Astrocyte (in vitro differentiated cells and primary cell): ENCODE results near the gene ANO3. TPM values are rescaled to one million over a fixed set of nuclear protein-coding genes. Genes with fewer than 3 reads are reported as not detected.

Source experiments
- DNase-seq: peaks from one replicate; pipeline ENCODE4 v3.0.0-alpha.2; 2010; ENCODE audit warnings: low read depth
- FAIRE-seq: peaks from 2 replicates; lab custom pipeline; 2011; peaks lifted over from hg19 to GRCh38; lab: Jason Lieb, UNC
- H2AFZ ChIP-seq: 2 replicates; pipeline ENCODE4 v1.6.0; 2012; ENCODE audit warnings: low read depth, low read length, inconsistent platforms
- H3K27ac ChIP-seq: 2 replicates; pipeline ENCODE4 v1.5.1; 2011; ENCODE audit warnings: low read depth, low read length, inconsistent platforms
- H3K27me3 ChIP-seq: 2 replicates; pipeline ENCODE4 v1.6.0; 2011; ENCODE audit warnings: low read length, inconsistent platforms; ENCODE audit not compliant: insufficient read depth
- H3K36me3 ChIP-seq: 2 replicates; pipeline ENCODE4 v1.5.1; 2011; ENCODE audit warnings: low read length, inconsistent platforms; ENCODE audit not compliant: insufficient read depth
- H3K4me1 ChIP-seq: 2 replicates; pipeline ENCODE4 v1.5.1; 2011; ENCODE audit warnings: low read length, inconsistent platforms; ENCODE audit not compliant: insufficient read depth
- H3K4me2 ChIP-seq: 2 replicates; pipeline ENCODE4 v1.6.0; 2012; ENCODE audit warnings: low read length, inconsistent platforms
- H3K4me3 ChIP-seq: 2 replicates; pipeline ENCODE4 v1.5.1; 2011; ENCODE audit warnings: low read depth, mild to moderate bottlenecking, low read length, inconsistent platforms; ENCODE audit not compliant: insufficient read depth
- H3K79me2 ChIP-seq: 2 replicates; pipeline ENCODE4 v1.6.0; 2012; ENCODE audit warnings: mild to moderate bottlenecking, low read length, inconsistent platforms; ENCODE audit not compliant: insufficient read depth
- H3K9ac ChIP-seq: 2 replicates; pipeline ENCODE4 v1.6.0; 2012; ENCODE audit warnings: mild to moderate bottlenecking, low read length, inconsistent platforms
- H3K9me3 ChIP-seq: 2 replicates; pipeline ENCODE4 v1.5.1; 2012; ENCODE audit warnings: low read depth, mild to moderate bottlenecking, low read length, inconsistent platforms; ENCODE audit not compliant: insufficient read depth
- H4K20me1 ChIP-seq: 2 replicates; pipeline ENCODE4 v1.6.0; 2012; ENCODE audit warnings: low read length, inconsistent platforms; ENCODE audit not compliant: insufficient read depth
- H3K27ac Mint-ChIP-seq: one replicate; pipeline ENCODE4 v1.8.0; 2021; ENCODE audit warnings: mild to moderate bottlenecking, mixed read lengths; ENCODE audit not compliant: unreplicated experiment
- H3K27me3 Mint-ChIP-seq: one replicate; pipeline ENCODE4 v1.8.0; 2021; ENCODE audit warnings: low read depth, mixed read lengths; ENCODE audit not compliant: unreplicated experiment
- H3K36me3 Mint-ChIP-seq: one replicate; pipeline ENCODE4 v1.8.0; 2021; ENCODE audit warnings: low read depth, mixed read lengths; ENCODE audit not compliant: unreplicated experiment
- H3K4me1 Mint-ChIP-seq: one replicate; pipeline ENCODE4 v1.8.0; 2021; ENCODE audit warnings: low read depth, mixed read lengths; ENCODE audit not compliant: unreplicated experiment
- H3K4me3 Mint-ChIP-seq: one replicate; pipeline ENCODE4 v1.8.0; 2021; ENCODE audit warnings: mild to moderate bottlenecking, moderate library complexity, mixed read lengths; ENCODE audit not compliant: unreplicated experiment
- H3K9me3 Mint-ChIP-seq: one replicate; pipeline ENCODE4 v1.8.0; 2021; ENCODE audit warnings: mild to moderate bottlenecking, mixed read lengths; ENCODE audit not compliant: unreplicated experiment
- CTCF ChIP-seq: IDR thresholded peaks from 2 replicates; pipeline ENCODE4 v1.5.1; 2011; ENCODE audit warnings: low read depth, mild to moderate bottlenecking, inconsistent platforms, low read length, moderate library complexity; ENCODE audit not compliant: insufficient read depth
- EZH2 ChIP-seq: IDR thresholded peaks from 2 replicates; pipeline ENCODE4 v1.6.1; 2012; ENCODE audit warnings: mild to moderate bottlenecking, low read length, inconsistent platforms; ENCODE audit not compliant: insufficient read depth
- total RNA-seq: library from RNA; stranded (reverse); gene quantifications from 2 replicates; pipeline ENCODE4 v1.2.1, GENCODE V29; 2021

ANO3 gene
- total RNA-seq, 1 donor from 2014 or later = 0.11 TPM

GRCh38 chr11:26470992-26471391 lies 139.1 kb downstream of the ANO3 start:
- no peaks in the 10 kb centered on the region for H3K9me3 ChIP-seq
- H3K27ac ChIP-seq = no peak overlapping the region
- Mint-ChIP-seq H3K4me3 (no peak overlapping the region), H3K27ac (no peak overlapping the region), H3K27me3 (no peaks in the 10 kb centered on the region), H3K9me3 (no peaks in the 10 kb centered on the region), H3K4me1 (peaks cover 2% of the 10 kb centered on the region), H3K36me3 (no peaks in the 10 kb centered on the region)
- no peak for FAIRE-seq
- no peak overlapping the region for H3K4me3 ChIP-seq
- no peaks in the 10 kb centered on the region for H4K20me1 ChIP-seq
- no peak for DNase-seq
- H3K9ac ChIP-seq = no peak overlapping the region
- no peak overlapping the region for H2AFZ ChIP-seq
- no peaks in the 10 kb centered on the region for H3K4me1 ChIP-seq
- no peaks in the 10 kb centered on the region for H3K27me3 ChIP-seq
- H3K4me2 ChIP-seq = no peak overlapping the region
- TF ChIP-seq CTCF (no peak), EZH2 (no peak)
- H3K79me2 ChIP-seq = no peaks in the 10 kb centered on the region
- no peaks in the 10 kb centered on the region for H3K36me3 ChIP-seq

DNA sequence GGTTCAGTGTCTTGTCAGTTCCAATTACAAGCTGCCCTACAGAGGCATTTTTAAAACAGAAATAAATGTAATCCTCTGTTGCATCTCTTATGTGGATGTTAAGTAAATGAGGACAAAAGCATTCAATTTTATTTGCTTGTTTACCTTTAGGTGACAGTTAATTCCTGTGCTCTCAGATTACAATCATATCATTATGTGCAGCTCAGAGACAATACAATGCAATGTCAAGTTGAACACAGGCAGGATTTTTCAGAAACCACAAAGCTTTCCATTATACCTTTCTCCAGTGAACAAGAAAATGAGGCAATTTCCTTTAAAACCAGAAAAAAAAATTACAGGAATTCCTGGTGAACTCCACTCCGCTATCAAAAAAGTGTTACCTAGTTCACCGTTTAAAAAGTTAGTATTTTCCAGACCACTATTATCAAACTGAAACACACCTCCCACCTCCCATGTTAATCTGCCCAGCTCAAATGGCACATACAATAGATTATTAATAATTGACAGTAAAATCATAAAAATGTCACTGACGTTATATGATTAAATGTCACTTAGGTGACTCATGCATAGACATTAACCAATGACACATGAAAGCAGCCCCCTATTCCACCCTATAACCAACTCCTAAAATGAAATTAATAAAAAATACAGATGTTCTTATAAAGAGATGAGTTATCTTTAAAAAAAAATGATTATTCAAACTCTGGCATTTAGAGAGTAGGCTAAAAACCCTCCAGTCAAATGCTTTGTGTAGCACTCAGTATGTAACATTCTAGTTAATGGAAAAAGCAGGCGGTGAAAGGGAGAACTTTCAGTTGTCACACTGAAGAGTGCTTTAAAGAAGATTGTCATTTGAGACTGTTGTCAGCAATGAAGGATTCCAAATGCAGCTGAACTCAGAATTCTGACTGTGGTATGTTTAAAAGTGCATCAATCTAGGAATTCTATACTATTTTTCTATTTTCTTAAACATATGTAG lies 141.6 kb downstream of the ANO3 start:
- Histone ChIP-seq H3K9ac (no peak overlapping the region), H3K9me3 (no peaks in the 10 kb centered on the region), H3K79me2 (no peaks in the 10 kb centered on the region), H3K4me3 (no peak overlapping the region), H3K27ac (no peak overlapping the region), H3K4me1 (no peaks in the 10 kb centered on the region), H3K4me2 (no peak overlapping the region), H2AFZ (no peak overlapping the region), H3K27me3 (no peaks in the 10 kb centered on the region), H4K20me1 (no peaks in the 10 kb centered on the region), H3K36me3 (no peaks in the 10 kb centered on the region)
- Mint-ChIP-seq H3K9me3 (no peaks in the 10 kb centered on the region), H3K27me3 (no peaks in the 10 kb centered on the region), H3K4me3 (no peak overlapping the region), H3K27ac (no peak overlapping the region), H3K36me3 (no peaks in the 10 kb centered on the region), H3K4me1 (peaks cover 2% of the 10 kb centered on the region)
- no peak for FAIRE-seq
- no peak for DNase-seq
- TF ChIP-seq CTCF (no peak), EZH2 (no peak)

GRCh38 chr11:26474401-26474800 lies 142.5 kb downstream of the ANO3 start:
- H3K9me3 ChIP-seq = no peaks in the 10 kb centered on the region
- H3K4me1 ChIP-seq = no peaks in the 10 kb centered on the region
- H3K27ac Mint-ChIP-seq = no peak overlapping the region
- FAIRE-seq (no peak), DNase-seq (no peak)
- H3K4me2 ChIP-seq = no peak overlapping the region
- no peaks in the 10 kb centered on the region for H3K27me3 ChIP-seq
- H4K20me1 ChIP-seq = no peaks in the 10 kb centered on the region
- H3K36me3 ChIP-seq = no peaks in the 10 kb centered on the region
- peaks cover 2% of the 10 kb centered on the region for H3K4me1 Mint-ChIP-seq
- H2AFZ ChIP-seq = no peak overlapping the region
- no peak overlapping the region for H3K27ac ChIP-seq
- H3K9me3 Mint-ChIP-seq = no peaks in the 10 kb centered on the region
- no peak overlapping the region for H3K4me3 ChIP-seq
- H3K9ac ChIP-seq = no peak overlapping the region
- H3K27me3 Mint-ChIP-seq = no peaks in the 10 kb centered on the region
- no peaks in the 10 kb centered on the region for H3K79me2 ChIP-seq
- TF ChIP-seq EZH2 (no peak), CTCF (no peak)
- H3K36me3 Mint-ChIP-seq = no peaks in the 10 kb centered on the region
- H3K4me3 Mint-ChIP-seq = no peak overlapping the region
